Measurements from ENCODE around the gene CYP1B1.
"Not testable (repeated sequence)": the region's sequence is repeated elsewhere in the genome, so short reads cannot be mapped to it uniquely, and the experiment has no call there.

The CYP1B1 gene

DNA sequence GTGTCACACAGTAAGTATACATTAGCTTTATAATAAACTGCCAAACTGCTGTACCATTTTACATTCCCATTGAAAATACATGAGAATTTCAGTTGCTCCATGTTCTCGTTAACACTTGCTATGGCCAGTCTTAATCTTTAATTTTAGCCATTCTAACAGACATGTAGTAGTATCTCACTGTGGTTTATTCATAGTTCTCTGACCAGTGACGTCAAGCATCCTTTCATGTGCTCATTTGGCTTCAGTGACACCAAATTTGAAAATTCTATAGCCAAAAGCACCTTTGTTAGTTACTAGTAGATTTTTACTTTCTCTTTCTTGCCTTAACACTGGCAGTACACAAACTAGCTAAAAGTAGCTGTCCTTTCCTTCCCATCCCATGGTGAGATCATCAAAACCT is 43.0 kb downstream of the CYP1B1 start:
- no peak for DNase-seq

DNA sequence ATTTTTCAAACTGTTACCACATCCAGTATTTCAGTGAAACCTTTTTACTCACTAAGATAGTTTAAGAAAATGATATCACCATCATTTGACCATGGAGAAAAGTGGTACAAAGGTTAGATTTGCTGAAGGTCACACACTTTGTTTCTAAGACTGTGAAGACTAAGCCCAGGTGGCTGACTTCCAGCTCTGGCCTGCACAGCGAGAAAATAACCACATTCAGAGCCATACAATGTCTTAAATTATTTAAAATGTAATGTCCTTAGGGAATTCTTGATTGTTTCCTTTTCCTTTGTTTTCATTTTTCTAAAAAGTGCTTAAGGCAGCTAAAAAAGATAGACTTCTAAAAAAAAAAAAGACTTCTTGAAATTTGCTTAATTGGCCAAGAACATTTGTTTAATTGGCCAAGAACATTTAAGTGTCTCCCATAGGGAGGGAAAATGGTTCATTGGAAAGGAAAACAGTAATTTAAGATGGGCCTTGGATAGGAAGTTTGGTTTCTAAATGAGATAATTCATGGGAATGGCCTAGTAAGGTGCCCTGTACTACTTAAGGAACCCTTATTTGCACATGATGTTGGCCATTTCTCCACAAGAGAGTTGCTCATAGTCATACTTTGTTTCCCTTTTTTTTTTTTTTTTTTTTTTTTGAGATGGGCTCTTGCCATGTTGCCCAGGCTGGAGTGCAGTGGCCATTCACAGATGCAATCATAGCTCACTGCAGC is 45.2 kb downstream of the CYP1B1 start:
- no peak for DNase-seq

DNA sequence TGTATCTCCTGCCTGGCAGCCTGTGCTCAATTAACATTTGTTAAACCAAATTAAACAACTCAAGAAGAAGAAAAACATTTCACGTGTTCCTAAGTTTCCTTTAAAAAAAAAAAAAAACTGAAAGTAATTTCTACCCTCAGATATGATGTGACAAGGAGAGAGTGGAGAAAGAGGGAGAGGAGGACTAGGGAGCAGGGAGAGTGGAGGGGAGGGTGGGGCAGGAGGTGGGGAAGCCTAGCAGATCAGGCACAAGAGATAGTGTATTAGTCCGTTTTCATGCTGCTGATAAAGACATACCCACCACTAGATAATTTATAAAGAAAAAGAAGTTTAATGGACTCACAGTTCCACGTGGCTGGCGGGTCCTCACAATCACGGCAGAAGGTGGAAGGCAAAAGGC is 46.4 kb downstream of the CYP1B1 start:
- DNase-seq: no peak

DNA sequence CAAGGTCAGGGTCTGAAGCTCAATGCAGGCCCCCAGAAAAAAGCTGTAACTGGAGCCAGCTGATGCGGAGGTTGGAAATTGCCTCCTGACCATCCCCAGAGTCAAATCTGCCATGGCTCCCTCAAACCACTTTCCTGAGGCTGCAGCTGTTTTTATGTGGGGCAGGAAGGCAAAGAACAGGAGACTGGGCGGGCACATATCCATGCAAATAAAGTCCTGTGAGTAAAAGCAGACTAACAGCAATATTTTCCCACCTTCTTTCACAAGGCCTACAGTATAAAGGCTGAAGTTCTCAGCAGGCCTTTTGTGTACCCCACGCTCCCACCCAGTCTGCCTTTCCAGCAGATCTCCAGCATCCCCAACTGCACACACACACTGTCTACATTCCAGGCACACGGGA is 47.1 kb downstream of the CYP1B1 start:
- DNase-seq: no peak

DNA sequence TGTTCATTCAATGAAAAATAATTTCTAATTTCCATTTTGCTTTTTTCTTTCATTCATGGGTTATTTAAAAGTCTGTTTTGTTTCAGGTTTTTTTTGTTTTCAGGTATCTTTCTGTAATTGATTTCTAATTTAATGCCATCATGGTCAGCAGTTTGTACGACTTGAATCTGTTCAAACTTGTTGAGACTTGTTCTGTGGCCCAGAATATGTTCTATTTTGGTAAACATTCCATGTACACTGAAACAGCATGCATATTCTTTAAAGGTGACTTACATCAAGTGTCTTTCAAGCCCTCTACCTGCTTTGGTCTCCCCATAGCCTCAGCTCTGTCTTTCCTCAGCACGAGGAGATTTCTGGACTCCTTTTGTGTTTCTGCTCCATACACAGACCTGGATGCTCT is 49.1 kb downstream of the CYP1B1 start:
- DNase-seq: no peak

DNA sequence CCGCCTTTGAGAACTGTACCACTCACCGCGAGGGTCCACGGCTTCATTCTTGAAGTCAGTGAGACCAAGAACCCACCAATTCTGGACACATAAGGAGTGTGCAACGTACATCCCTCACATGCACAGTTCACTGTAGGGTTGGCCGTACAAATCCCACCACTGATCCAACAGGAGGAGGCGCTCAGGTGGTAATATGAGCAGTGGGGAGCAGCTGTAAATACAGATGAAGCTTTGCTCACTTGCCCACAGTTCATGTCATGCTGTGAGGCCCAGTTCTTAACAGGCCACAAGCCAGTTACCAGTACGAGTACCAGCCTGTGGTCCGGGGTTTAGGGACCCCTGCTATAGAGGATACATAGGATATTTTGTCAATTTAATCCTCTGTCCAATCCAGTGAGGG is 54.4 kb downstream of the CYP1B1 start:
- no peak for DNase-seq

DNA sequence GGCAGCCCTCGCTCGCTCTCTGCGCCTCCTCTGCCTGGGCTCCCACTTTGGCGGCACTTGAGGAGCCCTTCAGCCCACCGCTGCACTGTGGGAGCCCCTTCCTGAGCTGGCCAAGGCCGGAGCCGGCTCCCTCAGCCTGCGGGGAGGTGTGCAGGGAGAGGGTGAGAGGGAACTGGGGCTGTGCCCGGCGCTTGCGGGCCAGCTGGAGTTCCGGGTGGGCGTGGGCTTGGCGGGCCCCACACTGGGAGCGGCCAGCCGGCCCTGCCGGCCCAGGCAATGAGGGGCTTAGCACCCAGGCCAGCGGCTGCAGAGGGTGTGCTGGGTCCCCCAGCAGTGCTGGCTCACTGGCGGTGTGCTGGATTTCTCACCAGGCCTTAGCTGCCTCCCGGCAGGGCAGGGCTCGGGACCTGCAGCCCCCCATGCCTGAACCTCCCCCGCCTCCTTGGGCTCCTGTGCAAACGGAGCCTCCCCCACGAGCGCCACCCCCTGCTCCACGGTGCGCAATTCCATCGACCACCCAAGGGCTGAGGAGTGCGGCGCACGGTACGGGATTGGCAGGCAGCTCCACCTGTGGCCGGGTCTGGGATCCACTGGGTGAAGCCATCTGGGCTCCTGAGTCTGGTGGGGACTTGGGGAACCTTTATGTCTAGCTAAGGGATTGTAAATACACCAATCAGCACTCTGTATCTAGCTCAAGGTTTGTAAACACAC is 55.4 kb downstream of the CYP1B1 start:
- DNase-seq: not testable (repeated sequence)

DNA sequence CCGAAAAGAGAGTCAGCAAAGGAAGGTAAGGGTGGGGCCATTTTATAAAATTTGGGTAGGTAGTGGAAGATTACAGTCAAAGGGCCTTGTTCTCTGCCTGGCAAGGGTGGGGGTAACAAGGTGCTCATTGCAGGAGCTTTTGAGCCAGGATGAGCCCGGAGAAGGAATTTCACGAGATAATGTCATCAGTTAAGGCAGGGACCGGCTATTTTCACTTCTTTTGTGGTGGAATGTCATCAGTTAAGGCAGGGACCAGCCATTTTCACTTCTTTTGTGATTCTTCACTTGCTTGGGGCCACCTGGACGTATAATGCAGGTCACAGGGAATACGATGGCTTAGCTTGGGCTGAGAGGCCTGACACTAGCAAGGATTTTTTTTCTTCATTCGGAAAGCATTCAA is 58.1 kb downstream of the CYP1B1 start:
- no peak for DNase-seq
